H1 (cell line): ENCODE data around the gene UMPS. TPM values are rescaled to one million over a fixed set of nuclear protein-coding genes. Genes with fewer than 3 reads are reported as not detected.
A peak's percentile ranks its signal among the peaks of the same experiment; 100 is the strongest.

Experiments used
- CTCF ChIA-PET: fragments of 300-600 bp; sonication (Branson Sonifier 250); formaldehyde crosslinking; loops from one replicate; lab custom pipeline; 2021; ENCODE audit not compliant: partially characterized antibody; lab: Charles Lee
- POLR2A ChIA-PET: fragments of 300-600 bp; sonication (Branson Sonifier 250); formaldehyde crosslinking; loops from one replicate; lab custom pipeline; 2021; ENCODE audit warnings: inconsistent platforms; ENCODE audit not compliant: partially characterized antibody; lab: Charles Lee
- DNase-seq, 2 experiments: peaks; one replicate each; pipeline versions ENCODE4 v3.0.0 to v3.0.0-alpha.2; 2010 to 2022; ENCODE audit warnings: low spot score in 2 of 2, low read depth in 1 of 2, mixed read lengths in 1 of 2
- FAIRE-seq: peaks from 2 replicates; lab custom pipeline; 2011; peaks lifted over from hg19 to GRCh38; lab: Jason Lieb, UNC
- H2AFZ ChIP-seq: 2 replicates; pipeline ENCODE4 v1.8.1; 2012; ENCODE audit warnings: low read length, inconsistent platforms
- H2AK5ac ChIP-seq: 2 replicates; pipeline ENCODE4 v1.6.1; 2013; ENCODE audit warnings: low read depth, low read length
- H2BK120ac ChIP-seq: replicated peaks from 2 replicates; pipeline ENCODE3; 2013; ENCODE audit warnings: low read depth, low read length, inconsistent platforms
- H2BK12ac ChIP-seq: 2 replicates; pipeline ENCODE4 v1.6.1; 2013; ENCODE audit warnings: low read depth, low read length
- H2BK15ac ChIP-seq: 2 replicates; pipeline ENCODE4 v1.6.1; 2013; ENCODE audit warnings: low read length
- H2BK20ac ChIP-seq: 2 replicates; pipeline ENCODE4 v1.6.1; 2013; ENCODE audit warnings: low read length
- H2BK5ac ChIP-seq: 2 replicates; pipeline ENCODE4 v1.6.1; 2013; ENCODE audit warnings: low read depth, low read length
- H3K14ac ChIP-seq: 2 replicates; pipeline ENCODE4 v1.6.1; 2013; ENCODE audit warnings: inconsistent platforms; ENCODE audit not compliant: insufficient read length
- H3K18ac ChIP-seq: 2 replicates; pipeline ENCODE4 v1.6.1; 2013; ENCODE audit warnings: low read length; ENCODE audit errors: extremely low read depth
- H3K23ac ChIP-seq: 2 replicates; pipeline ENCODE4 v1.6.1; 2013; ENCODE audit warnings: inconsistent platforms; ENCODE audit not compliant: insufficient read length
- H3K23me2 ChIP-seq: 2 replicates; pipeline ENCODE4 v1.6.1; 2013; ENCODE audit warnings: low read depth, low read length
- H3K27ac ChIP-seq: 2 replicates; pipeline ENCODE4 v1.6.1; 2011; ENCODE audit warnings: low read depth, low read length, inconsistent platforms
- H3K27me3 ChIP-seq, 4 experiments: replicated peaks in 1 of 4; 1 replicate in 1 of 4; 2 replicates in 3 of 4; pipeline versions ENCODE4 v1.6.1 to v1.8.1; 2011 to 2013; ENCODE audit warnings: low read length in 3 of 4, mild to moderate bottlenecking in 3 of 4, inconsistent platforms in 2 of 4, mixed read lengths in 2 of 4, moderate library complexity in 1 of 4; ENCODE audit not compliant: control insufficient read depth in 3 of 4, insufficient read depth in 3 of 4; ENCODE audit errors: extremely low read depth in 1 of 4
- H3K36me3 ChIP-seq, 4 experiments: 2 replicates each; pipeline versions ENCODE4 v1.6.1 to v1.8.1; 2011 to 2013; ENCODE audit warnings: mild to moderate bottlenecking in 4 of 4, low read length in 3 of 4, moderate library complexity in 2 of 4, control low read depth in 1 of 4, inconsistent platforms in 1 of 4; ENCODE audit not compliant: insufficient read depth in 4 of 4, control insufficient read depth in 2 of 4
- H3K4ac ChIP-seq: replicated peaks from 2 replicates; pipeline ENCODE3; 2013; ENCODE audit warnings: low read length, low read depth, mixed read lengths, inconsistent platforms; ENCODE audit not compliant: insufficient read length
- H3K4me1 ChIP-seq, 4 experiments: replicated peaks in 1 of 4; 1 replicate in 1 of 4; 2 replicates in 3 of 4; pipeline versions ENCODE4 v1.6.1 to v1.8.1; 2011 to 2013; ENCODE audit warnings: low read length in 3 of 4, inconsistent platforms in 2 of 4, mixed read lengths in 1 of 4; ENCODE audit not compliant: insufficient read depth in 4 of 4, control insufficient read depth in 3 of 4
- H3K4me2 ChIP-seq, 2 experiments: 2 replicates each; pipeline versions ENCODE4 v1.6.1 to v1.8.1; 2011 to 2013; ENCODE audit warnings: low read depth in 2 of 2, low read length in 2 of 2, control low read depth in 1 of 2, inconsistent platforms in 1 of 2, mild to moderate bottlenecking in 1 of 2; ENCODE audit not compliant: insufficient read depth in 1 of 2
- H3K4me3 ChIP-seq, 4 experiments: fragments of 200-600, 300-600 bp in 1 of 4; sonication (generic), shearing (Covaris generic), sonication (Bioruptor Twin) in 1 of 4; 2 replicates each; pipeline versions ENCODE4 v1.5.1 to v1.8.1; 2011 to 2016; ENCODE audit warnings: low read length in 4 of 4, low read depth in 3 of 4, control low read depth in 2 of 4, inconsistent platforms in 2 of 4, mild to moderate bottlenecking in 2 of 4, mixed read lengths in 1 of 4, moderate library complexity in 1 of 4; ENCODE audit not compliant: insufficient read depth in 2 of 4; ENCODE audit errors: extremely low read depth in 1 of 4
- H3K56ac ChIP-seq: replicated peaks from 2 replicates; pipeline ENCODE3; 2013; ENCODE audit warnings: low read depth, mild to moderate bottlenecking, mixed read lengths, low read length, inconsistent platforms; ENCODE audit not compliant: insufficient read length
- H3K79me1 ChIP-seq: 2 replicates; pipeline ENCODE4 v1.6.1; 2013; ENCODE audit warnings: low read depth, low read length, control low read depth
- H3K79me2 ChIP-seq, 2 experiments: 2 replicates each; pipeline versions ENCODE4 v1.6.1 to v1.8.1; 2012 to 2013; ENCODE audit warnings: low read length in 2 of 2, mild to moderate bottlenecking in 2 of 2, inconsistent platforms in 1 of 2; ENCODE audit not compliant: insufficient read depth in 2 of 2, control insufficient read depth in 1 of 2
- H3K9ac ChIP-seq, 4 experiments: replicated peaks in 1 of 4; 1 replicate in 1 of 4; 2 replicates in 3 of 4; pipeline versions ENCODE4 v1.6.1 to v1.8.1; 2011 to 2013; ENCODE audit warnings: low read depth in 3 of 4, low read length in 3 of 4, control low read depth in 2 of 4, mild to moderate bottlenecking in 2 of 4, moderate library complexity in 2 of 4, inconsistent platforms in 1 of 4; ENCODE audit errors: extremely low read depth in 1 of 4
- H3K9me3 ChIP-seq, 2 experiments: 2 replicates each; pipeline versions ENCODE4 v1.6.1 to v1.8.1; 2012 to 2013; ENCODE audit warnings: mild to moderate bottlenecking in 2 of 2, moderate library complexity in 2 of 2, control low read depth in 1 of 2, inconsistent platforms in 1 of 2, low read depth in 1 of 2, low read length in 1 of 2, mixed read lengths in 1 of 2; ENCODE audit not compliant: insufficient read depth in 2 of 2
- H4K20me1 ChIP-seq, 2 experiments: replicated peaks in 1 of 2; 2 replicates each; pipeline versions ENCODE3 to v1.8.1; 2011 to 2013; ENCODE audit warnings: inconsistent platforms in 2 of 2, low read length in 2 of 2, mild to moderate bottlenecking in 1 of 2; ENCODE audit not compliant: insufficient read depth in 2 of 2, control insufficient read depth in 1 of 2
- H4K5ac ChIP-seq: 2 replicates; pipeline ENCODE4 v1.6.1; 2013; ENCODE audit warnings: low read length, low read depth, mixed read lengths, inconsistent platforms; ENCODE audit not compliant: insufficient read length
- H4K8ac ChIP-seq: 2 replicates; pipeline ENCODE4 v1.8.0; 2013; ENCODE audit warnings: mild to moderate bottlenecking, moderate library complexity, low read length, inconsistent platforms; ENCODE audit not compliant: insufficient read depth; ENCODE audit errors: extremely low read depth
- H4K91ac ChIP-seq: replicated peaks from 2 replicates; pipeline ENCODE3; 2013; ENCODE audit warnings: low read length, mixed read lengths, inconsistent platforms; ENCODE audit not compliant: insufficient read length
- KDM1A ChIP-seq: fragments of 200-600, 300-600 bp; sonication (generic); IDR thresholded peaks from 2 replicates; pipeline ENCODE4 v1.7.1; 2016; ENCODE audit warnings: mild to moderate bottlenecking, low read length, borderline replicate concordance
- RBBP5 ChIP-seq: IDR thresholded peaks from 2 replicates; pipeline ENCODE4 v1.7.1; 2012; ENCODE audit warnings: low read depth, mild to moderate bottlenecking, inconsistent platforms, low read length, moderate library complexity, borderline replicate concordance
- WGBS, 2 experiments: shearing (Covaris generic) in 1 of 2; methylation state at CpG; one replicate each; pipeline versions ENCODE4 v1.1.6 to v1.1.7; 2013 to 2015; ENCODE audit warnings: low lambda C conversion rate in 2 of 2, mixed read lengths in 2 of 2, inconsistent platforms in 1 of 2, low coverage in 1 of 2, missing lambda C conversion rate in 1 of 2; ENCODE audit not compliant: insufficient replicate concordance in 2 of 2, insufficient coverage in 1 of 2, insufficient read length in 1 of 2; ENCODE audit errors: extremely low coverage in 1 of 2, missing lambda C conversion rate in 1 of 2; 5-methylcytosine and 5-hydroxymethylcytosine counted together
- polyA plus RNA-seq, 7 experiments: library from polyadenylated mRNA; depleted of rRNA in 3 of 7; stranded (reverse) in 5 of 7; unstranded in 2 of 7; fragments of >200 nt in 5 of 7; fragments of 200-250 nt in 2 of 7; gene quantifications; 1 replicate in 5 of 7; 2 replicates in 1 of 7; 4 replicates in 1 of 7; pipeline versions ENCODE4 v1.2.1 to v1.2.3, GENCODE V29; 2011 to 2013; ENCODE audit warnings: missing spikeins in 2 of 7, mixed read lengths in 2 of 7
- total RNA-seq: library from RNA; stranded (reverse); fragmentation: NEBNext Ultra II Directional; extraction: Animal tissue kit (Norgen Biotek cat#: 25700); gene quantifications from 2 replicates; pipeline ENCODE4 v1.2.1, GENCODE V29; 2021

The UMPS gene
- total and polyA plus RNA-seq, 2 of the 8 experiments (the other 6 are each of a cell fraction or from before 2014, with no cell fraction given) = 32.8 to 59.0 TPM

GRCh38 chr3:124781476-124782376 is 51.5 kb downstream of the UMPS start:
- no peak overlapping the region for H2BK20ac ChIP-seq
- no peak overlapping the region for H3K18ac ChIP-seq
- no peak overlapping the region for H3K4ac ChIP-seq
- H4K20me1 ChIP-seq = peaks cover 0 to 4% of the 10 kb centered on the region in 2 experiments
- no peak for DNase-seq
- H4K91ac ChIP-seq = peak overlapping the region; percentile 34
- WGBS, 2 experiments = 80% methylated on average over 8 of the region's 8 CpGs; no CpG with 5 or more reads in 1 of the 2 experiments
- no peak overlapping the region for H3K23ac ChIP-seq
- no peak for FAIRE-seq
- ChIA-PET CTCF (interaction anchor here (1.0 to 4.0 kb wide), 5 partner anchors 21 to 121 kb away, joined by 3 to 17 read pairs (median 5); no protein-coding TSS in a partner anchor), POLR2A (interaction anchor here (1.0 to 1.3 kb wide), 3 partner anchors 9 to 45 kb away, joined by 3 read pairs; no protein-coding TSS in a partner anchor)
- H2AK5ac ChIP-seq = no peak overlapping the region; the same call in 1 of the 2 replicates
- TF ChIP-seq RBBP5 (no peak), KDM1A (peak; percentile 38; the same call in 1 of the 2 replicates)
- H3K4me3 ChIP-seq = no peak overlapping the region
- no peak overlapping the region; the same call in 1 of the 2 replicates for H2BK12ac ChIP-seq
- H3K79me1 ChIP-seq = no peaks in the 10 kb centered on the region; the same call in 1 of the 2 replicates
- no peak overlapping the region for H2AFZ ChIP-seq
- no peak overlapping the region for H3K4me2 ChIP-seq
- no peak overlapping the region for H2BK5ac ChIP-seq
- no peak overlapping the region for H4K5ac ChIP-seq
- H3K9me3 ChIP-seq = no peaks in the 10 kb centered on the region
- peaks cover 0 to 4% (median 0%) of the 10 kb centered on the region in 4 experiments; a peak in 2 of 8 replicates for H3K36me3 ChIP-seq
- H3K79me2 ChIP-seq = no peaks in the 10 kb centered on the region
- no peak overlapping the region for H3K56ac ChIP-seq
- no peak overlapping the region for H3K14ac ChIP-seq
- H3K27ac ChIP-seq = no peak overlapping the region
- no peak overlapping the region for H2BK120ac ChIP-seq
- no peak overlapping the region for H2BK15ac ChIP-seq
- no peak overlapping the region for H3K9ac ChIP-seq
- no peaks in the 10 kb centered on the region for H3K23me2 ChIP-seq
- no peak overlapping the region for H4K8ac ChIP-seq
- peaks cover 0 to 12% (median 6%) of the 10 kb centered on the region in 4 experiments; a peak in 6 of 7 replicates for H3K4me1 ChIP-seq
- no peaks in the 10 kb centered on the region for H3K27me3 ChIP-seq
